ENCODE measurements around the gene SMIM10L1. TPM values are rescaled to one million over a fixed set of nuclear protein-coding genes. Genes with fewer than 3 reads are reported as not detected.

The SMIM10L1 gene
- total and polyA plus RNA-seq, 2 of the 8 experiments (the other 6 are each of a cell fraction or from before 2014, with no cell fraction given): 3.7 to 14.2 TPM

- WGBS, 2 experiments (ENCODE audit: extremely low coverage in 1 of 2, insufficient coverage in 1 of 2, insufficient read length in 1 of 2, insufficient replicate concordance in 2 of 2, low coverage in 1 of 2, low lambda C conversion rate in 2 of 2, missing lambda C conversion rate in 1 of 2): 92% methylated on average over 3 of the region's 3 CpGs; no CpG with 5 or more reads in 1 of the 2 experiments
- FAIRE-seq: no peak
- H2AFZ ChIP-seq (ENCODE audit: low read length): no peak overlapping the region
Measured at GRCh38 chr12:11130382-11130781, 40.6 kb upstream of the SMIM10L1 start.

More at GRCh38 chr12:11130382-11130781, 40.6 kb upstream of the SMIM10L1 start:
- H4K5ac ChIP-seq (ENCODE audit: insufficient read length, low read depth, low read length): no peak overlapping the region
- no peak for TF ChIP-seq EGR1 (IDR thresholded peaks at IDR 0.05; ENCODE audit: borderline replicate concordance, low read depth, low read length)
- TF ChIP-seq KDM1A (IDR thresholded peaks at IDR 0.05; ENCODE audit: borderline replicate concordance, low read length): no peak
- TF ChIP-seq CHD2 (IDR thresholded peaks at IDR 0.05; ENCODE audit: low read length): no peak
- TF ChIP-seq ATF3 (IDR thresholded peaks at IDR 0.05; ENCODE audit: insufficient read depth, low read depth, low read length): no peak
- TF ChIP-seq TCF12 (IDR thresholded peaks at IDR 0.05; ENCODE audit: low read depth, low read length): no peak
- no peak overlapping the region for H2BK5ac ChIP-seq (ENCODE audit: low read depth, low read length)
- H3K79me2 ChIP-seq (ENCODE audit: control insufficient read depth in 1 of 2, insufficient read depth in 2 of 2, low read length in 2 of 2): peaks cover 5 to 67% of the 10 kb centered on the region in 2 experiments; a peak in 3 of 4 replicates
- no peak overlapping the region for H4K91ac ChIP-seq (replicated peaks; ENCODE audit: insufficient read length, low read length)
- H3K4me2 ChIP-seq (ENCODE audit: insufficient read depth in 1 of 2, low read depth in 2 of 2, low read length in 2 of 2): no peak overlapping the region
- no peak overlapping the region for H2BK20ac ChIP-seq (ENCODE audit: low read length)
- no peak overlapping the region for H4K8ac ChIP-seq (ENCODE audit: extremely low read depth, insufficient read depth, low read length)
- H3K56ac ChIP-seq (replicated peaks; ENCODE audit: insufficient read length, low read depth, low read length): no peak overlapping the region
- no peak overlapping the region for H3K14ac ChIP-seq (ENCODE audit: insufficient read length)
- H3K4me1 ChIP-seq (replicated peaks in 1 of 4; ENCODE audit: control insufficient read depth in 3 of 4, insufficient read depth in 4 of 4, low read length in 3 of 4): no peaks in the 10 kb centered on the region
- CTCF ChIA-PET (ENCODE audit: partially characterized antibody): no interaction called here
- no peak overlapping the region for H2AK5ac ChIP-seq (ENCODE audit: low read depth, low read length)
- no peak overlapping the region for H3K23ac ChIP-seq (ENCODE audit: insufficient read length)
- no peak overlapping the region for H3K27ac ChIP-seq (ENCODE audit: low read depth, low read length)
- H2BK12ac ChIP-seq (ENCODE audit: low read depth, low read length): no peak overlapping the region
- H3K9me3 ChIP-seq (ENCODE audit: insufficient read depth in 2 of 2, low read depth in 1 of 2, low read length in 1 of 2): no peaks in the 10 kb centered on the region
- no peaks in the 10 kb centered on the region for H3K27me3 ChIP-seq (replicated peaks in 1 of 4; ENCODE audit: control insufficient read depth in 3 of 4, extremely low read depth in 1 of 4, insufficient read depth in 3 of 4, low read length in 3 of 4)
- no peaks in the 10 kb centered on the region for H3K23me2 ChIP-seq (ENCODE audit: low read depth, low read length)
- no peak overlapping the region for H3K4me3 ChIP-seq (ENCODE audit: extremely low read depth in 1 of 4, insufficient read depth in 2 of 4, low read depth in 3 of 4, low read length in 4 of 4)
- POLR2A ChIA-PET (ENCODE audit: partially characterized antibody): no interaction called here
- DNase-seq (ENCODE audit: low read depth in 1 of 2, low spot score in 2 of 2): no peak
- no peak overlapping the region for H2BK15ac ChIP-seq (ENCODE audit: low read length)
- peaks cover 5% of the 10 kb centered on the region for H3K79me1 ChIP-seq (ENCODE audit: low read depth, low read length)
- no peak overlapping the region; a peak in 1 of 7 replicates for H3K9ac ChIP-seq (replicated peaks in 1 of 4; ENCODE audit: extremely low read depth in 1 of 4, low read depth in 3 of 4, low read length in 3 of 4)
- no peak overlapping the region for H3K18ac ChIP-seq (ENCODE audit: extremely low read depth, low read length)
- H4K20me1 ChIP-seq (replicated peaks in 1 of 2; ENCODE audit: control insufficient read depth in 1 of 2, insufficient read depth in 2 of 2, low read length in 2 of 2): no peaks in the 10 kb centered on the region
- H3K4ac ChIP-seq (replicated peaks; ENCODE audit: insufficient read length, low read depth, low read length): no peak overlapping the region
- no peak overlapping the region for H2BK120ac ChIP-seq (replicated peaks; ENCODE audit: low read depth, low read length)
- H3K36me3 ChIP-seq (ENCODE audit: control insufficient read depth in 2 of 4, insufficient read depth in 4 of 4, low read length in 3 of 4): no peaks in the 10 kb centered on the region
